GM21390 (cell line): ENCODE measurements around the gene ANKRD53.

Experiments
- ATAC-seq: cut with Tn5 transposase; IDR thresholded peaks from one replicate; pipeline ENCODE4 v1.9.1; 2021; ENCODE audit not compliant: unreplicated experiment

Gene ANKRD53

GRCh38 chr2:70978341-70979179 is at the start of gene ANKRD53:
ANKRD53 (plus strand) TSS chr2:70978630; CDS start chr2:70978646, 16 bp downstream.
- ATAC-seq: no peak

GRCh38 chr2:70930371-70931329 is 47.8 kb upstream of the ANKRD53 start:
- no peak for ATAC-seq

GRCh38 chr2:70931376-70932000 is 46.9 kb upstream of the ANKRD53 start:
- ATAC-seq: no peak

GRCh38 chr2:70932631-70933230 is 45.7 kb upstream of the ANKRD53 start:
- no peak for ATAC-seq

GRCh38 chr2:70934981-70935380 is 43.4 kb upstream of the ANKRD53 start:
- ATAC-seq: no peak

- no peak for ATAC-seq
These were observed 42.8 kb upstream of the ANKRD53 start, which contains the start of gene ATP6V1B1 for GRCh38 chr2:70935468-70936164. ATP6V1B1 (plus strand) TSS chr2:70935900; CDS start chr2:70935955, 55 bp downstream.

- ATAC-seq: no peak
These were observed 42.1 kb upstream of the ANKRD53 start for GRCh38 chr2:70936165-70936978.

GRCh38 chr2:70936979-70937811 is 41.2 kb upstream of the ANKRD53 start:
- ATAC-seq: no peak

GRCh38 chr2:70937866-70938585 is 40.4 kb upstream of the ANKRD53 start:
- ATAC-seq: no peak

- no peak for ATAC-seq
These were observed 39.9 kb upstream of the ANKRD53 start for GRCh38 chr2:70938586-70938950.

- no peak for ATAC-seq
These were observed 39.2 kb upstream of the ANKRD53 start for GRCh38 chr2:70939001-70939838.

- ATAC-seq: no peak
These were observed 38.4 kb upstream of the ANKRD53 start for GRCh38 chr2:70939839-70940580.

GRCh38 chr2:70941186-70941585 is 37.2 kb upstream of the ANKRD53 start:
- no peak for ATAC-seq

GRCh38 chr2:70941701-70942100 is 36.7 kb upstream of the ANKRD53 start:
- no peak for ATAC-seq

- ATAC-seq: no peak
These were observed 35.8 kb upstream of the ANKRD53 start for GRCh38 chr2:70942396-70943204.
